Renal cortex interstitium (tissue), 11 donors: Measurements from ENCODE around the gene RGS7. TPM values are rescaled to one million over a fixed set of nuclear protein-coding genes. Genes with fewer than 3 reads are reported as not detected.
"Not testable (repeated sequence)": the region's sequence is repeated elsewhere in the genome, so short reads cannot be mapped to it uniquely, and the experiment has no call there.

Experiments used
- DNase-seq, 11 donors: peaks; one replicate each; pipeline ENCODE4 v3.0.0-alpha.2; 2013; ENCODE audit warnings: low read depth in 9 of 11, low spot score in 4 of 11; ENCODE audit errors: extremely low read depth in 1 of 11
- polyA plus RNA-seq, 3 donors: library from polyadenylated mRNA; unstranded; fragments of 120-200 nt; gene quantifications; one replicate each; pipeline ENCODE4 v1.2.1, GENCODE V29; 2013; ENCODE audit not compliant: insufficient read length in 3 of 3

The RGS7 gene
- polyA plus RNA-seq, 3 donors = 5.2 to 5.8 (median 5.6) TPM

- DNase-seq = no peak
These were observed 190.4 kb downstream of the RGS7 start for GRCh38 chr1:241166625-241167024.

- not testable (repeated sequence) for DNase-seq
These were observed 191.7 kb downstream of the RGS7 start for GRCh38 chr1:241165256-241165655.

- DNase-seq = no peak
These were observed 193.6 kb downstream of the RGS7 start for GRCh38 chr1:241163363-241163762.

GRCh38 chr1:241161188-241161689, 195.8 kb downstream of the RGS7 start:
- no peak for DNase-seq

GRCh38 chr1:241157435-241157834, 199.6 kb downstream of the RGS7 start:
- DNase-seq = no peak

GRCh38 chr1:241156231-241156965, 200.6 kb downstream of the RGS7 start:
- DNase-seq = peak in 1 of 11 donors; percentile 16

- DNase-seq = no peak
These were observed 211.1 kb downstream of the RGS7 start for GRCh38 chr1:241145881-241146280.

GRCh38 chr1:241143765-241144442, 213.1 kb downstream of the RGS7 start:
- no peak for DNase-seq

- no peak for DNase-seq
These were observed 214.5 kb downstream of the RGS7 start for GRCh38 chr1:241142493-241142892.

- DNase-seq = not testable (repeated sequence)
These were observed 215.4 kb downstream of the RGS7 start for GRCh38 chr1:241141646-241142045.

- DNase-seq = no peak
These were observed 216.3 kb downstream of the RGS7 start for GRCh38 chr1:241140670-241141069.

GRCh38 chr1:241139047-241139446, 218.0 kb downstream of the RGS7 start:
- DNase-seq = no peak

- DNase-seq = no peak
These were observed 218.8 kb downstream of the RGS7 start for GRCh38 chr1:241138248-241138647.

GRCh38 chr1:241136389-241136788, 220.6 kb downstream of the RGS7 start:
- no peak for DNase-seq

GRCh38 chr1:241131636-241132194, 225.3 kb downstream of the RGS7 start:
- no peak for DNase-seq

GRCh38 chr1:241130881-241131280, 226.1 kb downstream of the RGS7 start:
- DNase-seq = no peak

GRCh38 chr1:241129207-241129960, 227.6 kb downstream of the RGS7 start:
- no peak for DNase-seq

- no peak for DNase-seq
These were observed 231.7 kb downstream of the RGS7 start for GRCh38 chr1:241125286-241125685.

GRCh38 chr1:241118049-241118448, 239.0 kb downstream of the RGS7 start:
- no peak for DNase-seq
